Stimulated activated CD4-positive, alpha-beta T cell treated with anti-CD3 and anti-CD28 coated beads, Interleukin-2, amount 100 ng/mL, for 48 hours (primary cell): Measurements from ENCODE around the gene MAFG.

Experiments used
- DNase-seq, 2 donors: peaks; one replicate each; pipeline ENCODE4 v3.0.0-alpha.2; 2020

Gene MAFG

DNA sequence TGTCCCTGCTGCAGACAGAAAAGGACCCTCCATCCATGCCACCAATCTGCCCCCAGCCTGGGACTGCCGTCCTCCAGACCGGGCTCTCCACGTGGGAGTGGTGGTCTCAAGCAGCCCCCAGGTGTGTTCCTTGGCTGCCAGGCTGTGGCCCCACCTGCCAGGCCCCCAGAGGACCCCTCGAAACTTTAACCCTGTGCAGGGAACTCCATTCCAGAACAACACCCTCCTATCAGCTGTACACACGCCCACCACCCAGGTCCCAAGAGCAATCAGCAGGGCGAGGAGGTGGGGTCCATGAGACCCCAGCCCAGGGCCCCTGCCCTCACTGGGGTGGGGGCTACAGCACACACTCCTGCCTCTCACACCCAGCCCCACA lies 8.2 kb upstream of the MAFG start:
- no peak for DNase-seq

DNA sequence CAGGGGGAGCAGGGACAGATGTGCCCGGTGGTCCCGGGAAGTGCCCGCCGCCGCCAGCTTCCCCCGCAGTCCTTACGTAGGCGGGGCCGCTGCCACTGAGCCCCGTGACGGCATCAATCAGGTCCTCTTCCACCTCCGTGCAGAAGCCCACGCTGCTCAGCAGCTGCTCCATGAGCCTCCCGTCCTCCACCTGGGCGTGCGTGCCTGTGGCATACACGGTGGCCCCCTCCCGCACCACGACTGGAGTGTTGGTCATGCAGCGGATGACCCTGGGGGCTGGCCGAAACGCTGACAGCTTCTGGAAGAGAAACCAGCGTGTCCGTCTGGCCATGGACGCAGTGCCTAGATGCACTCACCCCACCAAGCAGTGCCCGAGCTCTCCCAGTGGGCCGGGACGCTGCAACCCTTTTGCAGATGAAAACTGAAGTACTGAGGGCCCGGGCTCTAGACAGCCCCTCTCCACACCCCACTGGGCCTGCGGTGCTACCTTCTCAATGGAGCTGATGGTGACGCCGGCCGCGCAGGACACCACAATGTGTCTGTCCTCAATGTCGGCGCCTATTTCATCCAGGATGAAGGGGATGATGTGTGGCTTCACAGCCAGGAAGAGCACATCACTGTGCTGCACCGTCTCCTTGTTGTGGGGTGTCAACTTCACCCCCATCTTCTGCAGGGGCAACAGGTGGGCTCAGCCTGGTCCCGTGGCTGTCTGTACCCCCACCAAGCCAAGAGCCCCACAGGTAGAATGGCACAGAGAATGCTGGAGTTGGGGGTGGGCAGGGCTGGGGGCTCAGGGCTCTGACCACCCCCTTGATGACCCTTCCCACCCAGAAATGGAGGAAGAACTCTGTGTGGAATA lies 7.5 kb upstream of the MAFG start:
- DNase-seq = no peak

DNA sequence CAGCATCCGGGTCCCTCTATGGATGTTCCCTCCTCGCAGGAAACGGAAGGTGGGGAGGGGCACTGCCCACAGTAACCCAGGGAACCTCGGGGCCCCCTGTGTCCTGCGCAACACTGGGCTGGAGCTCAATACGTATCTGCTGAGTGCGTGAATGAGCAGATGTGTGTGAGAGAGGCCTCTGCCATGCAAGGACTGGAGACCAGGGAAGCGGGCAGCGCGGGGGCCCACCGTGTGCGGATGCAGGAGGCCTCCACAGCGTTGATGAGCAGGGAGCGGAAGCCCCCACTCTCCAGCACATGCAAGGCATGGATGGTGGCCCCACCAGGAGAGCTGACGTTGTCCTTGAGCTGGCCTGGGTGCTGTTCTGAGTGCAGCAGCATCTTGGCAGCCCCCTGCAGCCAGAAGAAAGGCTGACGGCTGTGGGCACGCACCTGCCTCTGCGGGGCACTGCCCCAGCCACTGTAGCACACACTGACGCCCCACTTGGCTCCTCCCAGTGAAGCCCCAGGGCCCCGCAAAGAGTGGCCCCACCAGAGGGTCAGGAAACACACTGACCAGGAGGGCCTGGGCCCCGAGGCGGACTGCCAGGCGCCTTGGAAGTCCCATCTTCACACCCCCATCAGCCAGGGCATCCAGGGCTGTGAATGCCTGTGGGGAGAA lies 6.7 kb upstream of the MAFG start:
- no peak for DNase-seq

DNA sequence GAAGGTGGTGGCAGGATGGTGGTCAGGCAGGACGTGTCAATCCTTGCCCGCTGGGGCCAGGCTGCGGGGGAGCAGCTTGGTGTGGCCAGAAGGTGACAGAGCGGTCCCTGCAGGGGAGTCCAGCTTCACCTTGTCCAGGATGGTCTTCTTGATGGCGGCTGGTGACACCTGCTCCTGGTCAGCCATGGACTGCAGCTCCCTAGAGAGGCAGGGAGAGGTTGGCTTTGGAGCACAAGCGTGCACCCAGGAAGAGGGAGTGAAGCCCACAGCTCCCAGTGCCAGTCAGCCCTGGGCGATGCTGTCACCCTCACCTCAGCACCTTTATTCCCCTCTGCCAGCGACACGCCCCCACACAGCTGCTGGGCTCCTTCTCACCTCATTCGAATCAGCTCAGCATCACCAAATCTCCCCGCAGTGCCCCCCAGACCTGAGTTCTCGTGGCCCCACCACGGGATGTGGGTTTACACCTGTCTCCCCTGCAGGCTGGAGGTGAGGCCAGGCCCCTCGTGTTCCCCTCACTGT lies 5.7 kb upstream of the MAFG start:
- no peak for DNase-seq

DNA sequence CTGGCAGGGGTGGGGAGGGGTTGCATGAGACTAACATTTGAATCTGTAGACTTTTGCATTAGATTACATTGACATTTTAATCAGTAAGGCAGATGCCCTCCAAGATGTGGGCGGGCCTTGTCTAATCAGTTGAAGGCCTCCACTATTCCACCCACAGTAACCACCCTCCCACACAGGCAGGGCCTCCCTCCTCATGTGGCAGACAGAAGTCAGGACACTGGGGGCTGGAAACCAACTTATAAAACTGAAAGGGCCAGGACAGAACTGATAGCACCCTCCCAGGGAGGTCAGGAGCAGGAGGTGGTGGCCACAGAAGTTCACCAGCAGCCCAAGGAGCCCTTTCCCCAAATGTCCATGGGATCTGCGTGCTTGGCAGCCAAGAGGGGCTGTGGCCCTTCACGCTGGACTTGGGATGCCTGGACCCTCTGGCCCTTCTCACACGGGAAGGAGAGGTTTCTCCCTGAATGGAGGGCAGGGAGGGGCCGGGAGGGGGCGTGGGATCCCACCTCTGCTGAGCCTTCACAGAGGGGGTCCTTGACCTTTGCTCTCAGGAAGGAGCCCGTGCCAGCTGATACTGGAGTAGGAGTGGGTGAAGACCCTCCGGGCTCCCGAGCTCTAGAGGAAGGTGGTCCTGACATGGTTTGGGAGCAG lies 4.9 kb upstream of the MAFG start:
- DNase-seq = no peak

DNA sequence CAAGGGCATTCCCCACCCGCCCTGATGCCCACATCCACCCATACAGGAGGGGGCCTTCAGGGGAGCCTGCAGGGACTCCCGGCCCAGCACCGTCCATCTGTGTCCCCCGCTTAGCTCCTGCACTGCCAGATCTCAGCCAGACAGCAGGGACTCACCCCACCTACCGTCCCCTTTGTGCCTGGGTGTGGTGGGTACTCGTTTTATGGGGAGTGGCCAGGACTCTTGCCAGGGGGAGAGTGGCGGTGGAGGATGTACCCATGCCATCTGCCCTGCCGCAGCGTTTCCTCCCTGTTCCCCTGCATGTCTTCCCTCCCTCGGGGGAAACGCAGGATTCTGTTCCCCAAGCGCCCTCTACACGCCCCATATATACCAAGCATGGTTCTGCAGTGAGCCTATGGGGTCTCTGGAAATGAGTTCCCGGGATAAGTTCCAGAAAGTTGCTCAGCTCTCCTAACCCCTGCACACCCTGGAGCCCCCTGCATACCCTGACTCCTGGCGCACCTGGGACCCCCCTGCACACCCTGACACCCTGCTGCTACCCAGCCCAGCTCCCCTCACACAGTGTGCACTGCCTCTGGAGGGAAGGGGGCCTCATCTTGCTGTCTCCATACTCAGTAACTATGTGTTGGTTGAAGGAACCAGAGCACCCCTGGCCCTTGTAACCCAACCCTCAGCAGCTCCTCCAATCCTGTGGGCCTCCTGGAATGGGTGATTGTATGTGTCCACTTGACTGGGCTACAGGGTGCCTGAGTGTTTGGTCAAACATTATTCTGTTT lies 4.2 kb upstream of the MAFG start:
- DNase-seq = no peak

DNA sequence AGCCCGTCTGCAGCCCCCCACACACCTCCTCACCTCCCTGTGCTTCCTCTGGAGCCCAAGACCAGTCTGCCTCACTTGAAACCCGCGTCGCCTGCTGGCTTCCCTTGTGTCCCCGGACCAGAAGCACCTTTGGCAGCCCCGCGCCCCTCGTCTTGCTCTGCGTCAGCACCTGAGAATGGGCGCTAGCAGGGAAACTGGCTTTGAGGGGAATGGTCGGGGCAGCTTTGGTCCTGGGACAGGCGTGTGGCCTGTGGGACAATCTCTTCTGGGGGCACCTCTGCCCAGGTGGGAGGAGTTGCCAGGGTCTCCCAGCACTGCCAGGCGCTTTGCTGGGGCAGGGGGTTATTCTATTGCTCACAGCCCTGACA lies 3.6 kb upstream of the MAFG start:
- no peak for DNase-seq

DNA sequence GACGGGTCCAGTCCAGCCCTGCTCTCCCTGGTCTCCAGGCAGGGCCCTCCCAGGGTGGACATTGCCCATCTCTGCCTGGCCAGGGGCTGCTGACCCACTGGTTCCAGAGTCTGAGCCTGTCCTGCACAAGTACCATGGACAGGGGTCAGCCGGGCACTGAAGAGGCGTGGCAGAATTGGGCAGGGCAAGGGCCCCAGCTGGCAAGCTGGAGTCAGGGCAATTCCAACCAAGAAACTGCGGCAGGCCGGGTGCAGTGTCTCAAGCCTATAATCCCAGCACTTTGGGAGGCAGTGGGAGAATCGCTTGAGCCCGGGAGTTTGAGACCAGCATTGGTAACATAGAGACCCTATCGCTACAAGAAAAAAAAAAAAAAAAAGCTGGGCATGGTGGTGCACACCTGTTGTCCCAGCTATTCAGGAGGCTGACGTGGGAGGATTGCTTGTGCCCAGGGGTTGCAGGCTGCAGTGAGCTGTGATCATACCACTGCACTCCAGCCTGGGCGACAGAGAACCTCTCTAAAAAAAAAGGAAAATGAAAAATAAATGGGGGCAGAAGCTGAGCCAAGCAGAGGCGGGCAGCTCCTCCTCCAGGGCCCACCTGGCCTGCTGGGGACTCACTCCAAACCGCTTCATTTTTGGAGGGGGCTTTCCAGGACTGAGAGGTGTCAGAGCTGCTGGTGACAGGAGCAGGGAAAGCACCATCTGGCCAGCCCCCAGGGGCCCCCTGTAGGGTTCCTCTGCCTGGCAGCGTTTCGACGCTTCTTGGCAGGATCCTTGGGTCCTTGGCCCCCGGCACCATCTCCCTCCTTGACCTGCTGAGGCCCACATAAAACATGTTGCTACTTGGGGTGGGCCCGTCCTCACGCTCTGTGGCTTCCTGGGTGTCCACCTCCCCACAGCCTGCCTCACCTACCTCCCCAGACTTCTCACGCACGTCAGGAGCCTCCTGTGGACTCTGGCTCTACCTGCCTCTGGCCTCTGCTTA lies 2.9 kb upstream of the MAFG start:
- DNase-seq = no peak

DNA sequence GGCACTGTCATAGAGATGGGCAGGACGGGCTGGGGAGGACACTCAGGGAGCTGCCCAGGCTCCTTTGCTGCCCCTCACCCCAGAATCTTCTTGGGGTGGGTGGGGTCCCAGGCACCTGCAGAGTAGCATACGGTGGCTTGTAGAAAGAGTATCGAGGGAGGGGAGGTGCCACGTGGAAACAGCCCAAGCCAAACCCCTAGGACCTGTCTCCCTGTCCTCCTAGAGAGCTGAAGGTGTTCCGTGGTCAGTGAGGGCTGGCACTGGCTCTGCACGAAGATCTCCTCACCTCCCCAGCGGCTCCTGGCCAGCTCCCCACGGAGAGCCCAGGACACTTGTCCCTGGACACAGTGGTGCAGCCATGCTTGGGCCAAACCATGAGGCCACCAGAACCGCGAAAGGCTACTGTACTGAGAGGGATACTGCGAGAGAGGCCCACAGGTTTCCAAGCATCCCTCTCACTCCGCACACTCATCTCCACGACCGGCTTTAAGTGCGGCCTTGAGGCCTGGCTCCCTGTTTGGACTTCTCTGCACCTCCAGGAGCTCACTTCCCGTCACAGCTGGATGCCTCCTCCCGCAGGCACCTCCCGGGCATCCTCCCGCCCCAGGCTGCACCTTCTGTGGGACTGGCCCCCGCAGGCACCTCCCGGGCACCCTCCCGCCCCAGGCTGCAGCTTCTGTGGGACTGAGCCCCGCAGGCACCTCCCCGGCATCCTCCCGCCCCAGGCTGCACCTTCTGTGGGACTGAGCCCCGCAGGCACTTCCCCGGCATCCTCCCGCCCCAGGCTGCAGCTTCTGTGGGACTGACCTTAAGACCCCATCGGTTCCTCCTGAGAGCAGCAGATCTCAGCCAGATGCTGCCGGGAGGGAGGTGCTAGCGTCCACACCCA lies 2.0 kb upstream of the MAFG start:
- no peak for DNase-seq

DNA sequence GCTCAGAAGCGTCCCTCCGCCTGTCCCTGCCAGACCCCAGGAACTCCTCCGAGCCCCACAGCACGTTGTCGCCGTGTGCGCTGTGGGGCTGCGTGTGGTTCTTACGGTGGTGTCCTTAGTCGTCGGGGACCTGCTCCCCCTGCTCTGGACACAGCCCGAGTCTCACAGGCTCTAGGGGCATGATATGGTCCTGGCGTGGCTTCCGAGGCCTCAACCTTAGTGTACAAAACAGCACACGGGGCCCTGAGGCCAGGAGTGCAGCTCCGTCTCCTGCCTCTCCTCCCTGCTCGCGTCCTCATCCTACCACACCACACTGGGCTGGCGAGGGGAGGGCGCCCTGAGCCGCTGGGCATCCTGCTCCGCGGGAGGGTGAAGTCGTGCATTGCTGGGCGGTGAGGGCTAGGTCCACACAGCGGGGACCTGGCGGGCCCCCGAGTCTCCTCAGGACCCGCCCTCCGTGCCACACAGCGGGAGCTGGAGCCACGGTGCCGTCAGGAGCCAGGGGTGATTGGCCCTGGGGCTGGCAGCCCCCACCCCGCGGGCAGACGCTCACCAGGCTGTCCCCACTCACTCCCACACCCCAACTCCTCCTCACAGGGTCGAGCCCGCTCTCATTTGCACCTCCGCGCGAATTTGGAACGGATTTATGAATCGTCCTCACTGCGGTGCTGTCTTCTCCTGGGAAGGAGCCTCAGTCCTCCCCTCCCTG lies 1.2 kb upstream of the MAFG start:
- no peak for DNase-seq

DNA sequence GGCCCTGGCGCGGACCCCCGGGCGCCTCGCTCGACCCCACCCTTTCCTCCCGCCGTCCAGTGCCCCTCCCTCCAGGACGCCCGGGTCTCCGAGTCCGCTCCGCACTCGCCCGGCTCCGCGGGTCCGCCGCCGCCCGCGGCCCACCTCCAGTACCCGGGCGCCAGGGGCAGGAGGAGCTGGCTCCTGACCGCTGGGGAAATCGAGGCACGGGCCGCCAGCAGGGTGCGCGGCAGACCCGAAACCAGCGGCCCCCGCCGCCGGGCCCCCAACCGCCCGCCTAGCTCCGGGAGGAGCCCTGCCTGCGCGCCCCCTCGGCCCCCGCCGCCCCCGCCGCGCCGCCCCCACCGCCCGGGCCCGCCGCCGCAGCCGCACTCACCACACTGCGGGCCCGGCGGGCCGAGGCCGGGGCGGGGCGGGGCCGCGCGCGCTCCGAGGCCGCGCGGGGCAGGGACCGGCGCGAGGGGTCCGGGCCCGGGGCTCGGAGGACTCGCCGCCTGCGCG lies 333 bp downstream of the MAFG start:
- no peak for DNase-seq

DNA sequence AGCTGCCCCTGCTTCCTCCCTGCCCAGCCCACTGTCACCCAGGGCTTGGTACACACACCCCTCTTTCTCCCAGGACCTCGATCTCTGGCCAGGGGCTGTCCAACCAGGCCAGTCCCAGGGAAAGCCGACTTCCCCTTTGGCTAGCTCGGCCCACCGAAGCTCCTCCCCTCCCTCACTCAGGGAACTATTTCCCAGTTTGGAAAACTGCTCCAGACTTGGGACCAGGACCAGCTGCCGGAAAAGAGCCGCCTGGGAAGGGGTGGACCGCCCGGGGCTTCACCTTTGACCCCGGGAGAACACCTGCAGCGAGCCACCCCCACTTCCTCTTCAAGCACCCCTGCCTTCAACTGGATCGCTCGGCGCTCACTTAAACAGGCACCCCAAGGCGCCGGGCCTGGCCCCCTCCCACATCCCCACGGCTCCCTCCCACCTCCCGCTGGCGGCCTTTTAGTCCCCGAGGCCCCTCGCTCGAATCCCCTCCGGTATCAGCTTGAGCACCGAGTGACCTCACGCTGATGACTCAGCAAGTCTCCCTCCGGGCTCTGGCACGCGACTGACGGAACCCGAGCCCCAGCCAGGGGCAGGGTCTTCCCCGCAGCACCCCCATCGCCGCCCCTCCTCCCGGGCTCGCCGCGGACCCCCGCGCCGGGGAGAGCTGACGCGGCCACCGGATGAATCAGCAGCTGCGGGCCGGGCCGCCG lies 934 bp downstream of the MAFG start:
- DNase-seq = peak; percentile 42 to 49

DNA sequence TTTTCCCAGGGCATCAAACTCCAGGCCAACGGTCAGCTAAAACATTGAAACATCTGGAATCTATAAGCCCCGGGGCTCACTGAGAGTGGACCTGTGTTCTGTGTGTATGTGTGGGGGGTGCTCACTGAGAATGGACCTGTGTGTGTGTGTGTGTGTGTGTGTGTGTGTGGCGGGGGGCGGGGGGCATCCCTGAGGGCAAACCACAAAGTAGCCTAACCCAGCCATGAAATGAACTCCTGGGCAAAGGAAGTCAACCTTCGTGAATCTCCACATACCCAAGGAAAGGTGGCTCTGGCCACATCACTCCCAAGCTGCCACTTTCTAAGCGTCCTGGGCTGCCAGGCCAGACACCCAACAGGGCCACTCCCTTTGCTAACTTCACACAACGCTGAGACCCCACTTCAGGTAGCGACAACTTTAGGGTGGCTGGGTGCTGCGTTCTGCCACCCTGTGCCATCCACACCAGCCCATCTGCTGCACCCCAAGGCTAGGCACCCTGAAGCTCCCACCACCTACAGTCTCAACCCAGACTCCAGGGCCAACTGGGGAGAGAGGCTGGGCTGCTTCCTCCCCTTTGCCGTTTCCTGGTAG lies 1.6 kb downstream of the MAFG start:
- no peak for DNase-seq

DNA sequence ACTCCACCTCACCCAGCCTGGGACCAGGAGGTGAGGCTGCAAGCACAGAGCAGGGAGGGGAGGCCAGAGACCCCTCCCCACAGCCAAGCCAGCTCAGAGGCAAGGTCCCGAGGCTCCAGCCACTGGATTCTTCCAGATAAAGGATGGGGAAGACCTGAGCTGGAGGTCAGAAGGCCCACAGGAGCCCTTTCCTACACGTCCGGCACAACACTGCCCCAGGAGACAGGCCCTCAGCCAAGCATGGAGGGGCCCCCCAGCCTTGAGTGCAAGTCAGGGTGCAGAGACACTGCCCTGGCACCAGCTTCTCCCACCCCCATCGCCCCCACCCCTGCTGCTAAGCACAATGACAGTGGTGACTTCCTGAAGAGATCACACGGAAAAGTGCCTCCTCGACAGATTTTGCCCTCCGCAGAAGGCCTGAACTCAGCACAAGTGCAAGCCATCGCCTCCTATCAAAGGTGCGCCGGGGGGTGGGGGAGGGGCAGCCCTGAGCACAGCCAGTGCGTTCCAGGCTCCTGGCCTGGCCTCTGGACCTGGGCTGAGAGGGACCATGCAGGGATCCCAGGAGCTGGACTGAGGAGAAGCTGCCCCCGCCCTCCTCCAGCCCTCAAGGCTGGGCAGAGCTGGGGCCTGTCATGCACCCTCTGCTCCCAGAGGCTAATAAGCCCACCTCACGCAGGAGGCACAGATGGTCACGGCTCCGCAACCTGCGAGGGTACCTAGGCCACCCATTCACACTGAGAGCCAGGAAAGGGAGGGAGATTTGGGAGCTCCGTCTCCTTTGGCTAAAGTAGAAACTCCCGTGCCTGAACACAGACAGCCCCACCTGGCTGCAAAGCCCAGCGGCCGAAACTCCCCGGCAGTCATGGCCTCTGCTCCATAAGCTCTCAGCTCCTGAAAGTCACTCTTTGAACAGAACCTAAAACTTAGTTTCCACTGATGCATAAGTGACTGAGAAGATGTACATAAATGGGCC lies 2.7 kb downstream of the MAFG start:
- no peak for DNase-seq

DNA sequence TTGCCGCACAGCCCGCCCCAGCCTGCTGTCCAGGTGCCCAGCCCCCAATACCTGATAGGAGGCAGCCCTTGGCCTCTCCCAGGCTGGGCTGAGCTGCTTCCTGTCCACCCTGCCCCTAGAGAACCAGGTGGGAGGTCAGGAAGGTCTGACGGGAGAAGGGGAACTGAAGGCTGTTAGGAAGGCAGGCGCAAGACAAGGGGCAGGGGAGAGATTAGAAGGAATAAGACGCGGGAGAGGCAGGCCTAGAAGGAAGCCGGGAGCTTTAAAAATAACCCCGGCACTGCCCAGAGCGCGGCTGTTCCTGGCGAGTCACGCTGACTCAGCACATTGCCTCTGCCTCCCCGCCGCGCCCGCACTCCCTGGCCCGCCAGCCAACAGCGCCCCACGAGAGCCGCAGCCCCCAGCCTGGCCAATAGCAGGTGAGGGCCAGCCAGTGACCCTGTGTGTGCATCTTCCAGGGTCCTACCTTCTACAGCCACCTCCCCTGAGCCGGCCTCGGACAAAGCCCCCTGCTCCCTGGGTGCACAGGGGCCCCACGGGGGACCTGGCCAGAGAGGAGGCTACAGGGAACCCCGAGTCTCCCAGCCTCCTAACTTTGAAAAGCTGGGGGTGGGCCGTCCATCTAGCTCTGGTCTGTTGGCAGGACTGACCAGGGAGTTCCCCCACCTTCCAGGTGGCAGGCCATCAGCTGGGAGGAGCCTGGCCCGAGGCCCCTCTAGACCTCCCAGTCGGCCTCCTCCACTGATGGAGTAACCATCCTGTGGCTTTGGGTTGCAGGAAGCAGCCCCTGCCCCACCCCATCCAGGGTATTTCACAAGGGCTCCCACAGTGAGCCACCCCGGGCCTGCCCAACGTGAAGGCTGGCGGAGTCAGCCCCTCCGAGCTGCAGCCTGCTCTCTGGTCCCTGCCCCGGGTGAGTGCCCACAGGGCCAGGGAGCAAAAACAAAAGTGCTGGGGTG lies 4.0 kb downstream of the MAFG start:
- no peak for DNase-seq

DNA sequence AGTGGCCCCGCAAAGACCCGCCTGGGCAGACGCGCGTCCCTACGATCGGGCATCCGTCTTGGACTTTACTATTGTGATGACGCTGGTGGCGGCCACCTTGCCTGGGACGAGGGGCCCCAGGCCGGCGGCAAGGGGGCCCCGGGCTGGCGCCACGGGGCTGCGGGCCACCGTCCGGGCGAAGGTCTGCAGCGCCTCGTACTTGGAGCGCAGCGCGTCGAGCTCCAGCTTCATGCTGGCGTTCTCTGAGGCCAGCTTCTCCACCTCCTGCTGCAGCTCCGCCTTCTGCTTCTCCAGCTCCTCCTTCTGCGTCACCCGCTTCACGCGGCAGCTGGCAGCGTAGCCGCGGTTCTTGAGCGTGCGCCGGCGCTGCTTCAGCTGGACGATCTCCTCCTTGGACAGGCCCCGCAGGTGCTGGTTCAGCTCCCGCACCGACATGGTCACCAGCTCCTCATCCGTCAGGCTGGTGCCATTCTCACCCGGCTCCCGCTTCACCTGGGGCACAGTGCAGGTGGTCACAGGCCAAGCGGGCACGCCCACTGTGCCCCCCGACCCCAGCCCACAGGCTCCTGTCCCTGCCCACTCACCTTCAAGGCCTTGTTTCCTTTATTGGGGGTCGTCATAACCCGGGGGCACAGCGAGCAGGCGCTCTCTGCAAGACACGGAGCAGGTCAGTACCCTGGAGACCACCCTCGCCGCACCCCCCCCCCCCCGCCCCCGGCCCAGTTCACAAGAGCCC lies 4.8 kb downstream of the MAFG start:
- no peak for DNase-seq
